Breast epithelium (tissue), 4 donors: Measurements from ENCODE around the gene TPD52L1. TPM values are rescaled to one million over a fixed set of nuclear protein-coding genes. Genes with fewer than 3 reads are reported as not detected.

Source experiments
- DNase-seq, 2 donors: peaks; one replicate each; pipeline ENCODE4 v3.0.0-alpha.2; 2019; ENCODE audit warnings: low spot score in 2 of 2
- H3K27ac ChIP-seq, 2 donors: fragments of 200-600 bp; sonication (generic) in 1 of 2; one replicate each; pipeline ENCODE4 v1.5.1; 2016 to 2019; ENCODE audit warnings: mild to moderate bottlenecking in 1 of 2
- H3K27me3 ChIP-seq, 2 donors: fragments of 200-600 bp; sonication (generic) in 1 of 2; one replicate each; pipeline versions ENCODE4 v1.5.1 to v1.6.0; 2017 to 2019; ENCODE audit warnings: control low read depth in 1 of 2, mild to moderate bottlenecking in 1 of 2
- H3K36me3 ChIP-seq: fragments of 200-600 bp; one replicate; pipeline ENCODE4 v1.5.1; 2019
- H3K4me1 ChIP-seq, 2 donors: fragments of 200-600 bp; sonication (generic); one replicate each; pipeline ENCODE4 v1.5.1; 2016 to 2019; ENCODE audit warnings: control low read depth in 1 of 2
- H3K4me3 ChIP-seq, 3 donors: fragments of 200-600 bp; sonication (generic); 1 replicate in 2 of 3; 2 replicates in 1 of 3; pipeline ENCODE4 v1.5.1; 2016 to 2019; ENCODE audit warnings: mild to moderate bottlenecking in 3 of 3, moderate library complexity in 2 of 3
- H3K9me3 ChIP-seq, 2 donors: fragments of 200-600 bp; sonication (generic) in 1 of 2; one replicate each; pipeline ENCODE4 v1.5.1; 2016 to 2019; ENCODE audit warnings: control low read depth in 1 of 2
- CTCF ChIP-seq, 3 donors: fragments of 450-650 bp; IDR thresholded peaks; one replicate each; pipeline ENCODE4 v1.5.1; 2016 to 2017; ENCODE audit warnings: antibody characterized with exemption in 3 of 3, mild to moderate bottlenecking in 3 of 3, moderate library complexity in 3 of 3
- POLR2A ChIP-seq: fragments of 450-650 bp; IDR thresholded peaks from one replicate; pipeline ENCODE4 v1.6.1; 2016; ENCODE audit warnings: antibody characterized with exemption, mild to moderate bottlenecking, moderate library complexity
- POLR2AphosphoS5 ChIP-seq, 3 donors: sonication (generic); formaldehyde crosslinking; IDR thresholded peaks; one replicate each; pipeline ENCODE4 v1.6.1; 2017; ENCODE audit warnings: antibody characterized with exemption in 3 of 3
- intact Hi-C: fragments of 100-400 bp; cut with DNase I; formaldehyde crosslinking; loops from one replicate; pipeline ENCODE4 v1.15.1; 2023; ENCODE audit warnings: low total_unique reads
- total RNA-seq, 3 donors: library from RNA; depleted of rRNA; stranded (reverse); fragments of >200 nt; gene quantifications; one replicate each; pipeline ENCODE4 v1.1.0, GENCODE V29; 2016

The TPD52L1 gene
- total RNA-seq, 3 donors from 2014 or later: 27.2 to 266 (median 81.3) TPM

- H3K27me3 ChIP-seq: no peaks in the 10 kb centered on the region
- H3K4me3 ChIP-seq: no peak overlapping the region
- TF ChIP-seq CTCF (IDR thresholded peaks at IDR 0.05) (no peak), POLR2A (no peak), POLR2AphosphoS5 (IDR thresholded peaks at IDR 0.05) (no peak)
- no peaks in the 10 kb centered on the region for H3K36me3 ChIP-seq
- H3K27ac ChIP-seq: no peak overlapping the region
- H3K4me1 ChIP-seq: no peaks in the 10 kb centered on the region
- intact Hi-C loops: no loop called here
- DNase-seq: no peak
- H3K9me3 ChIP-seq: no peaks in the 10 kb centered on the region
Measured at GRCh38 chr6:125140808-125141207, 12.8 kb upstream of the TPD52L1 start.

- DNase-seq: no peak
- TF ChIP-seq POLR2A: no peak
- no peak for TF ChIP-seq CTCF (IDR thresholded peaks at IDR 0.05)
- no peak for TF ChIP-seq POLR2AphosphoS5 (IDR thresholded peaks at IDR 0.05)
- Histone ChIP-seq H3K4me3 (no peak overlapping the region), H3K4me1 (no peaks in the 10 kb centered on the region), H3K27ac (no peak overlapping the region), H3K9me3 (no peaks in the 10 kb centered on the region), H3K36me3 (no peaks in the 10 kb centered on the region), H3K27me3 (no peaks in the 10 kb centered on the region)
- intact Hi-C loops: no loop called here
Measured at GRCh38 chr6:125142618-125143017, 11.0 kb upstream of the TPD52L1 start.

- no peaks in the 10 kb centered on the region for H3K4me1 ChIP-seq
- no peak overlapping the region for H3K4me3 ChIP-seq
- H3K27ac ChIP-seq: no peak overlapping the region
- no peaks in the 10 kb centered on the region for H3K27me3 ChIP-seq
- intact Hi-C loops: no loop called here
- H3K9me3 ChIP-seq: no peaks in the 10 kb centered on the region
- DNase-seq: no peak
- H3K36me3 ChIP-seq: no peaks in the 10 kb centered on the region
- TF ChIP-seq POLR2AphosphoS5 (IDR thresholded peaks at IDR 0.05) (no peak), POLR2A (no peak), CTCF (IDR thresholded peaks at IDR 0.05) (no peak)
Measured at GRCh38 chr6:125144822-125145221, 8.8 kb upstream of the TPD52L1 start.

GRCh38 chr6:125149256-125150144 lies 4.1 kb upstream of the TPD52L1 start:
- Histone ChIP-seq H3K36me3 (no peaks in the 10 kb centered on the region), H3K4me1 (peaks cover 0 to 3% of the 10 kb centered on the region in 2 donors), H3K4me3 (no peak overlapping the region), H3K27ac (no peak overlapping the region), H3K9me3 (no peaks in the 10 kb centered on the region), H3K27me3 (no peaks in the 10 kb centered on the region)
- no peak for DNase-seq
- intact Hi-C loops: no loop called here
- TF ChIP-seq POLR2A: no peak
- no peak for TF ChIP-seq POLR2AphosphoS5 (IDR thresholded peaks at IDR 0.05)
- no peak for TF ChIP-seq CTCF (IDR thresholded peaks at IDR 0.05)

- TF ChIP-seq CTCF (IDR thresholded peaks at IDR 0.05) (no peak), POLR2AphosphoS5 (IDR thresholded peaks at IDR 0.05) (no peak)
Measured at GRCh38 chr6:125151700-125152099, 1.9 kb upstream of the TPD52L1 start.

More at GRCh38 chr6:125151700-125152099, 1.9 kb upstream of the TPD52L1 start:
- Histone ChIP-seq H3K27ac (no peak overlapping the region), H3K4me3 (no peak overlapping the region), H3K9me3 (no peaks in the 10 kb centered on the region), H3K27me3 (no peaks in the 10 kb centered on the region), H3K36me3 (no peaks in the 10 kb centered on the region), H3K4me1 (peaks cover 0 to 3% of the 10 kb centered on the region in 2 donors)
- intact Hi-C loops: no loop called here
- no peak for DNase-seq
